AG09309 (cell line): ENCODE data around the gene KCNK5.

Experiments
- DNase-seq: peaks from one replicate; pipeline ENCODE4 v3.0.0-alpha.2; 2010; ENCODE audit warnings: low read depth
- H3K4me3 ChIP-seq: 2 replicates; pipeline ENCODE4 v1.5.1; 2011; ENCODE audit warnings: mild to moderate bottlenecking, low read depth, low read length, moderate library complexity; ENCODE audit not compliant: control insufficient read depth
- CTCF ChIP-seq: IDR thresholded peaks from 2 replicates; pipeline ENCODE4 v1.5.1; 2011; ENCODE audit warnings: mild to moderate bottlenecking, low read depth, low read length, inconsistent platforms; ENCODE audit not compliant: insufficient read depth, control insufficient read depth; ENCODE audit errors: missing control alignments

The KCNK5 gene

GRCh38 chr6:39207416-39208222 lies 21.7 kb downstream of the KCNK5 start:
- DNase-seq = no peak
- no peak overlapping the region for H3K4me3 ChIP-seq
- TF ChIP-seq CTCF = no peak

GRCh38 chr6:39206250-39206721 lies 23.0 kb downstream of the KCNK5 start:
- no peak overlapping the region for H3K4me3 ChIP-seq
- TF ChIP-seq CTCF = no peak
- no peak for DNase-seq

- no peak for DNase-seq
- no peak for TF ChIP-seq CTCF
- H3K4me3 ChIP-seq = no peak overlapping the region
Observed at GRCh38 chr6:39204646-39205244, 24.5 kb downstream of the KCNK5 start.

- TF ChIP-seq CTCF = no peak
- no peak for DNase-seq
- H3K4me3 ChIP-seq = no peak overlapping the region
Observed at GRCh38 chr6:39204160-39204495, 25.1 kb downstream of the KCNK5 start.

- no peak for DNase-seq
- no peak overlapping the region for H3K4me3 ChIP-seq
- no peak for TF ChIP-seq CTCF
Observed at GRCh38 chr6:39203436-39204159, 25.7 kb downstream of the KCNK5 start.

- H3K4me3 ChIP-seq = no peak overlapping the region
- DNase-seq = no peak
- no peak for TF ChIP-seq CTCF
Observed at GRCh38 chr6:39202166-39202565, 27.1 kb downstream of the KCNK5 start.
